LoVo (cell line): ENCODE measurements around the gene LHPP.

Source experiments
- DNase-seq: peaks from one replicate; pipeline ENCODE4 v3.0.0-alpha.2; 2016; ENCODE audit warnings: low spot score

LHPP gene

GRCh38 chr10:124447751-124448466, 13.7 kb upstream of the LHPP start:
- DNase-seq, result no peak

GRCh38 chr10:124448696-124449169, 12.9 kb upstream of the LHPP start:
- no peak for DNase-seq

DNA sequence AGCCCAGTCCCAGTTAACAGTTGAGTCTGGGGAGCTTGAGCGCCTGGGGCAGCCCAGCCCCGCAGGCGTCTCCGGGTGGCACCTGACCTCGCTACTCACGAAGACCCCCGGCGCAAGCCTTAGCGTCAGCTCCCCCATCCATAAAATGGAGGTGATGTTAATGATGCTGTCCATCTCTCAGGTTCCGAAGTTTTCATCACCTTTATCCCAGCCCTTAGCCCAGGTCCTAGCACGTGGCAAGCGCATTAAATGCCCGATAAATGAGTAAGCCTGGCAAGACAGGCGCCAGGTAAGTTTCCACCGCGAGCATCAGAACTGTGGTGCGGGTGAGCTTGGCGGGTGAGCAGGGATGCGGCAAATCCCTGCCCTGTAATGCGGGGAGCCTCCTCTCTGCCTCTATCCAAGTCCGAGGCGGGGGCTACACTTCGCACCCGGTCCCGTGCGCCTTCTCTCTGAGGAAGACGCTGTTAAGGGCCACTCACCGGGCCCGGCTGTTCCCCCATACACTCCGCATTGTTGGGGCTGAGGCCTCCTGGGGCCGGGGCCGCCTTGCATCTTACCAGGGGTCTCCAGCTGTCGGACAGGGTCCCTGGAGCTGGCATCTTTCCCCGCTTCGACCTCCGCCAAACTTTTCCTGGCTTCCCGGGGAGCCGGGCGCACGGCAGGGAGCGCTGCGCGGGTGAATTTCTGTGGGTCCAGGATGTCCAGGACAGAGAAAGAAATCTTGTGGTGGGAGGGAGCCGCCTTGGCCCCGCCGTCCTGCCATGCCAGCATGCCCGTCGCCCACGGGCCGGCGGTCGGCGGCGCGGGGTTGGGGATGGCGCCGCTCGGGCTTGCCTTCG, 12.2 kb upstream of the LHPP start:
- no peak for DNase-seq

DNA sequence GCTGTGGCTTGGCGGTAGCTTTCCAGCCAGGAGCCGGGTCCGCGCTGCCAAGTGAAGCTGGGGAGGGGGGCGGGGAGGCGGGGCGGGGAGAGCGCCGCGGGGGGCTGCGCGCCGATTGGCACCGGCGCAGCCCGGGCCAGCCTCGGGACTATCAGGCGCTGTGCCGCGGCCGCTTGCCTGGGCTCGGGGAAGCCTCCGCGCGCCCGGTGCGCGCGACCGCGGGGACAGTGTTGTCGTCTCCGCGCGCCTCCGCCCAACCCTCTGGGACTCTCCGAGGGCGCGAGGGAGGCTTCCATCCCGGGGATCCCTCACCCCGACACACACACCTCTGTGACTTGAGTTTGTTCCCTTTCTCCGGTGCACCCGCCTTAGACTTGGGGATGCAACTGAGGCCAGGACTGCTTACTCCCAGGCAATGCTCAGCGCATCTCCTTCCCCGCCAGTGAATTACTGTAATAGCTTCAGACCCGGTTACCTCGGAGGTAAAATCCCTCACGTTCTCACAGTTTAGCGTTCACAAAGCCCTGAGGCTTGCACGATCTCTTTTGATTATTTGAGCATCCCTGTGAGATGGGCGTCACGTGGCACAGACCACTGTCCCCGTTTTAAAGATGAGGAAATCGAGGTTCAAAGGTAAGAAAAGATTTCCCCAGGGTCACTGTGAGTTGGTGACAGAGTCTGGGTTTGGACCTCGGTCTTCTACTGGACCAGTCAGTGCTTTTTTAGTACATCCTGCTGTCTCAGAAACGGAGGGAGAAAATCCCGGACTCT, 11.4 kb upstream of the LHPP start, which contains the start of gene NKX1-2:
Gene NKX1-2, minus strand, starts transcription at position 24 of the 771 bp plus-strand sequence. CDS start 92 bp downstream, outside the sequence.
- DNase-seq, result no peak

- DNase-seq, result no peak
Measured at GRCh38 chr10:124450783-124451057, 10.9 kb upstream of the LHPP start.

GRCh38 chr10:124451276-124451675, 10.3 kb upstream of the LHPP start:
- DNase-seq, result no peak

- DNase-seq, result no peak
Measured at GRCh38 chr10:124453960-124454610, 7.5 kb upstream of the LHPP start.

DNA sequence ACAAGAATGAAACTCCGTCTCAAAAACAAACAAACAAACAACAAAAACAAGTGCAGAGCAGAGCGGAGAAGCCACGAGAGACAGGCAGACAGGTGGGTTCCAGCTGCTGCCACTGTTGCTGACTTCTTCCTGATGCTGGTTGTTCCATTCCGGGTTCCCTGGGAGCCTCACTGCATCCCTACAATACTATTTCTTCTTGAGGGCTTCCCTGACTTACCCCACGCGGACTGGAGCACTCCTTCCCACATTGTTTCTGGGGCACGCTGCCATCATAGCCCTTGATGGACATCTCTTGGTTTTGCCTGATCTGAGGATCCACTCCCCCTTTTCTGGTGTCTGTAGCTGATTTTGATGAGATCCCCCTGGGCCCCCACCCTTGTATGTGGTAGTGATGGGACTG, 6.2 kb upstream of the LHPP start:
- no peak for DNase-seq

DNA sequence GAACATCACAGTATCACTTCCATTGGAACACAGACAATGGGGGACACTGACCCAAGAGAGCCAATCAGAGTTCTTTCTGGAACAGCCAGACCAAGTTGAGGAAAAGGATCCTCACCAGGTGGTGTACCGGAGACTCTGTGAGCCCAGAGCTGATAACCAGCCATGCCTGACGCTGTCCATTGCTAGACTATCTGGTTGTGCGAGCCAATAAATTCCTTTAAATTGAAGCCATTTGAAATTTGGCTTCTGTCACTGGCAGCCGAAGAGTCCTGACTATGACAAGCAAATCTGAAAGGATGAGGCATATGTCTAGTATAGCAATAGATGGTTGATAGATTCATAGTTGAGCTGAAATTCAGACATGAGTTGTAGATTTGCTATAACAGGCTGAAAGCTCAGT, 3.1 kb upstream of the LHPP start:
- DNase-seq, result no peak

DNA sequence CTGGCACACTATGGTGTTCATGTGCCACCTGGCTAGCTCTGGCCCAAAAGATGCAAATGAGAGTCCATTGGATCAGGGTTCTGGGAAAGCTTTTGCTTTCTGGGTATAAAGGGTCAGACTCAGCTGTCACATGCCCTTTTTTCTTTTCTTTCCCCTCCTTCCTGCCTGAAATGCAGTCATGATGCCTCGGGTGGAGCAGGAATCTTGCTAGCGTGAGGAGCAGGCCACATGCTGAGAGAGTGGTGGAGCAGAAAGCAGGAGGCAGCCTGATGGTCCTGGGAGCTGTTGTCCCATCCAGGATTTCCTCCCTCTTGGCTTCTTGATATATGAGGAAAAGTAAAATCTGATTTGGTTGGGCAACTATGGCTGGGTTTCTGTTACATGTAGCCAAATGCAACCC, 2.7 kb upstream of the LHPP start:
- DNase-seq, result no peak

GRCh38 chr10:124459395-124459794, 2.2 kb upstream of the LHPP start:
- DNase-seq, result no peak

- DNase-seq, result no peak
Measured at GRCh38 chr10:124460144-124460543, 1.5 kb upstream of the LHPP start.

- DNase-seq, result no peak
Measured at GRCh38 chr10:124462348-124462695, 699 bp downstream of the LHPP start.

GRCh38 chr10:124464028-124464965, 2.7 kb downstream of the LHPP start:
- no peak for DNase-seq

- no peak for DNase-seq
Measured at GRCh38 chr10:124465003-124465776, 3.6 kb downstream of the LHPP start.

GRCh38 chr10:124465777-124466488, 4.3 kb downstream of the LHPP start:
- no peak for DNase-seq

- no peak for DNase-seq
Measured at GRCh38 chr10:124467165-124467564, 5.5 kb downstream of the LHPP start.

GRCh38 chr10:124468624-124469023, 7.0 kb downstream of the LHPP start:
- no peak for DNase-seq

GRCh38 chr10:124469956-124470484, 8.4 kb downstream of the LHPP start:
- no peak for DNase-seq
